Endothelial cell of umbilical vein (primary cell): Measurements from ENCODE around the gene CCDC194.

Experiments
- CTCF ChIP-seq, 2 donors: IDR thresholded peaks; 1 replicate in 1 of 2; 2 replicates in 1 of 2; pipeline ENCODE4 v1.5.1; 2011; ENCODE audit warnings: low read length in 2 of 2, mild to moderate bottlenecking in 2 of 2, moderate library complexity in 2 of 2, control low read depth in 1 of 2, inconsistent platforms in 1 of 2, low read depth in 1 of 2; ENCODE audit not compliant: insufficient read depth in 1 of 2; ENCODE audit errors: extremely low read depth in 1 of 2
- EZH2 ChIP-seq: IDR thresholded peaks from 2 replicates; pipeline ENCODE4 v1.6.1; 2012; ENCODE audit warnings: borderline replicate concordance, low read depth, mild to moderate bottlenecking, moderate library complexity, low read length, inconsistent platforms; ENCODE audit not compliant: severe bottlenecking
- MYC ChIP-seq: IDR thresholded peaks from one replicate; pipeline ENCODE4 v1.6.1; 2011; ENCODE audit warnings: mild to moderate bottlenecking, low read depth, low read length
- POLR2A ChIP-seq: IDR thresholded peaks from 2 replicates; pipeline ENCODE4 v1.6.1; 2012; ENCODE audit warnings: low read depth, mild to moderate bottlenecking, control low read depth, low read length

- no peak for TF ChIP-seq MYC
- no peak for TF ChIP-seq EZH2
- TF ChIP-seq POLR2A, result no peak
- no peak for TF ChIP-seq CTCF (IDR thresholded peaks at IDR 0.05; ENCODE audit: extremely low read depth in 1 of 2, insufficient read depth in 1 of 2, low read depth in 1 of 2, low read length in 2 of 2)
These were observed 13.4 kb downstream of the CCDC194 start for GRCh38 chr19:17380426-17381138.
